GM12878 (cell line): Measurements from ENCODE around the gene SMIM44. TPM values are rescaled to one million over a fixed set of nuclear protein-coding genes. Genes with fewer than 3 reads are reported as not detected.

Source experiments
- ATAC-seq: fragments of 200-7000 bp; cut with Tn5 transposase; 3 replicates; pipeline ENCODE4 v1.9.1; 2020; ENCODE audit warnings: mild to moderate bottlenecking, moderate library complexity
- BruUV-seq: library from RNA; stranded (reverse); fragments of 400-500 nt; replicated peaks from 2 replicates; lab custom pipeline; 2021; lab: Mats Ljungman, UMichigan
- CTCF ChIA-PET: fragments of 300-600 bp; sonication (Branson Sonifier 250); formaldehyde crosslinking; extraction: SDS; loops from one replicate; lab custom pipeline; 2021; ENCODE audit warnings: inconsistent platforms; lab: Yijun Ruan, JAX
- POLR2A ChIA-PET: fragments of 350-600 bp; formaldehyde crosslinking; extraction: SDS; loops from one replicate; lab custom pipeline; 2021; ENCODE audit warnings: inconsistent platforms; lab: Charles Lee
- RAD21 ChIA-PET: fragments of 300-600 bp; sonication (Branson Sonifier 250); formaldehyde crosslinking; loops from one replicate; lab custom pipeline; 2023; ENCODE audit warnings: antibody characterized with exemption; ENCODE audit not compliant: unreplicated experiment; lab: Charles Lee
- SMC1A ChIA-PET: fragments of 300-600 bp; sonication (Branson Sonifier 250); formaldehyde crosslinking; loops from one replicate; lab custom pipeline; 2023; ENCODE audit not compliant: unreplicated experiment, uncharacterized antibody; lab: Charles Lee
- DNase-seq: peaks from one replicate; pipeline ENCODE4 v3.0.0-alpha.2; 2011; ENCODE audit warnings: low read depth, low spot score
- FAIRE-seq: peaks from 3 replicates; lab custom pipeline; 2011; peaks lifted over from hg19 to GRCh38; lab: Jason Lieb, UNC
- H2AFZ ChIP-seq: 2 replicates; pipeline ENCODE4 v1.6.0; 2011; ENCODE audit warnings: low read depth, low read length, control low read depth; ENCODE audit not compliant: control insufficient read depth
- H3K27ac ChIP-seq: 2 replicates; pipeline ENCODE4 v1.5.1; 2011; ENCODE audit warnings: control low read depth; ENCODE audit not compliant: control insufficient read depth, insufficient read depth
- H3K27me3 ChIP-seq, 2 experiments: replicated peaks in 1 of 2; 2 replicates each; pipeline versions ENCODE4 v1.6.0 to v1.6.1; 2011; ENCODE audit warnings: low read length in 1 of 2; ENCODE audit not compliant: control insufficient read depth in 2 of 2, insufficient read depth in 2 of 2
- H3K36me3 ChIP-seq, 2 experiments: 2 replicates each; pipeline ENCODE4 v1.5.1; 2011; ENCODE audit warnings: low read length in 1 of 2; ENCODE audit not compliant: control insufficient read depth in 2 of 2, insufficient read depth in 2 of 2
- H3K4me1 ChIP-seq: 2 replicates; pipeline ENCODE4 v1.6.1; 2011; ENCODE audit warnings: mild to moderate bottlenecking, low read length, moderate library complexity, mixed read lengths; ENCODE audit not compliant: control insufficient read depth, insufficient read depth
- H3K4me2 ChIP-seq: 2 replicates; pipeline ENCODE4 v1.6.0; 2011; ENCODE audit warnings: control low read depth; ENCODE audit not compliant: control insufficient read depth, insufficient read depth
- H3K4me3 ChIP-seq: fragments of 200-600 bp; sonication (generic); 2 replicates; pipeline ENCODE4 v1.5.1; 2016
- H3K79me2 ChIP-seq: 2 replicates; pipeline ENCODE4 v1.6.0; 2011; ENCODE audit warnings: low read length; ENCODE audit not compliant: control insufficient read depth, insufficient read depth
- H3K9ac ChIP-seq: 2 replicates; pipeline ENCODE4 v1.8.0; 2011; ENCODE audit warnings: low read length, control low read depth, mixed read lengths; ENCODE audit not compliant: control insufficient read depth, insufficient read depth
- H3K9me3 ChIP-seq: replicated peaks from 3 replicates; pipeline ENCODE4 v1.5.1; 2011; ENCODE audit warnings: mild to moderate bottlenecking, low read length; ENCODE audit not compliant: control insufficient read depth, insufficient read depth
- H4K20me1 ChIP-seq: 2 replicates; pipeline ENCODE4 v1.6.0; 2011; ENCODE audit not compliant: control insufficient read depth, insufficient read depth
- ASH2L ChIP-seq: fragments of 300-600, 200-600 bp; sonication (generic); IDR thresholded peaks from 2 replicates; pipeline ENCODE4 v1.6.1; 2017; ENCODE audit warnings: low read depth, mild to moderate bottlenecking, borderline replicate concordance
- BCLAF1 ChIP-seq: fragments of 450-650 bp; IDR thresholded peaks from 2 replicates; pipeline ENCODE4 v1.6.1; 2017; ENCODE audit warnings: antibody characterized with exemption, mild to moderate bottlenecking, moderate library complexity
- BHLHE40 ChIP-seq, 2 experiments: fragments of 450-650 bp in 1 of 2; IDR thresholded peaks; 2 replicates each; pipeline ENCODE4 v1.6.1; 2011 to 2017; ENCODE audit warnings: low read depth in 2 of 2, borderline replicate concordance in 1 of 2, improper control_type of control experiment in 1 of 2, low read length in 1 of 2, mild to moderate bottlenecking in 1 of 2
- CHD2 ChIP-seq: IDR thresholded peaks from 2 replicates; pipeline ENCODE4 v1.6.1; 2011; ENCODE audit warnings: low read depth, low read length, improper control_type of control experiment, borderline replicate concordance
- CTCF ChIP-seq, 3 experiments: IDR thresholded peaks in 2 of 3; conservative IDR thresholded peaks in 1 of 3; 2 replicates each; pipeline ENCODE4 v1.5.1; 2011; ENCODE audit warnings: low read depth in 3 of 3, low read length in 3 of 3, mild to moderate bottlenecking in 3 of 3, control low read depth in 2 of 3, moderate library complexity in 2 of 3, inconsistent platforms in 1 of 3, mixed read lengths in 1 of 3; ENCODE audit not compliant: control insufficient read depth in 2 of 3, insufficient read depth in 1 of 3; ENCODE audit errors: extremely low read depth in 1 of 3
- E2F8 ChIP-seq: fragments of 450-650 bp; IDR thresholded peaks from 2 replicates; pipeline ENCODE4 v1.6.1; 2018; ENCODE audit warnings: mild to moderate bottlenecking, low read depth, moderate library complexity; ENCODE audit not compliant: partially characterized antibody
- EP300 ChIP-seq, 2 experiments: fragments of 150-350 bp in 1 of 2; IDR thresholded peaks; 2 replicates each; pipeline ENCODE4 v1.6.1; 2011 to 2012; ENCODE audit warnings: low read depth in 2 of 2, low read length in 2 of 2, borderline replicate concordance in 1 of 2, improper control_type of control experiment in 1 of 2, inconsistent platforms in 1 of 2; ENCODE audit not compliant: control insufficient read depth in 1 of 2
- HDGF ChIP-seq: fragments of 450-650 bp; IDR thresholded peaks from 2 replicates; pipeline ENCODE4 v1.6.1; 2016; ENCODE audit warnings: antibody characterized with exemption
- MTA2 ChIP-seq: fragments of 450-650 bp; IDR thresholded peaks from 2 replicates; pipeline ENCODE4 v1.6.1; 2016; ENCODE audit warnings: low read depth, mild to moderate bottlenecking, moderate library complexity
- MXI1 ChIP-seq: fragments of 150-350 bp; IDR thresholded peaks from 2 replicates; pipeline ENCODE4 v1.6.1; 2011; ENCODE audit warnings: low read depth, mild to moderate bottlenecking, inconsistent platforms, low read length, improper control_type of control experiment
- MYB ChIP-seq: fragments of 150-350 bp; IDR thresholded peaks from 2 replicates; pipeline ENCODE4 v1.6.1; 2014; ENCODE audit warnings: mild to moderate bottlenecking, low read depth, low read length, borderline replicate concordance
- NFYB ChIP-seq: IDR thresholded peaks from 2 replicates; pipeline ENCODE4 v1.6.1; 2011; ENCODE audit warnings: low read depth, mild to moderate bottlenecking, low read length, improper control_type of control experiment, moderate library complexity; ENCODE audit not compliant: insufficient read depth
- ZBTB33 ChIP-seq: fragments of 450-650 bp; IDR thresholded peaks from 2 replicates; pipeline ENCODE4 v1.6.1; 2017; ENCODE audit warnings: mild to moderate bottlenecking
- WGBS: methylation state at CpG from one replicate; pipeline ENCODE4 v1.1.6; 2016; ENCODE audit warnings: low lambda C conversion rate; ENCODE audit not compliant: insufficient replicate concordance, insufficient coverage; ENCODE audit errors: missing lambda C conversion rate; 5-methylcytosine and 5-hydroxymethylcytosine counted together
- in situ Hi-C: fragments of 300-500 bp; cut with MboI; formaldehyde crosslinking; loops from 9 replicates; pipeline ENCODE4 v1.14.3; 2018; ENCODE audit warnings: mixed read lengths
- intact Hi-C: fragments of 100-400 bp; cut with micrococcal nuclease; formaldehyde crosslinking; loops from one replicate; pipeline ENCODE4 v1.14.2; 2022; ENCODE audit not compliant: unreplicated experiment
- polyA plus RNA-seq, 11 experiments: library from polyadenylated mRNA; depleted of rRNA in 4 of 11; unstranded in 6 of 11; stranded (reverse) in 5 of 11; fragments of >200 nt; fragmentation: Nextera tagmentation in 4 of 11; fragmentation: Illumina TruSeq in 1 of 11; extraction: Ambion mirVana in 4 of 11; extraction: Trizol in 1 of 11; gene quantifications; 1 replicate in 1 of 11; 2 replicates in 10 of 11; pipeline versions ENCODE4 v1.2.1 to v1.2.3, GENCODE V29; 2011 to 2016; ENCODE audit warnings: inconsistent platforms in 2 of 11, missing spikeins in 2 of 11, low read depth in 1 of 11
- total RNA-seq, 4 experiments: library from RNA; depleted of rRNA in 3 of 4; stranded (reverse); fragments of >200 nt in 3 of 4; fragmentation: Illumina TruSeq in 1 of 4; extraction: Trizol in 1 of 4; gene quantifications; 2 replicates each; pipeline versions ENCODE4 v1.2.1 to v1.2.3, GENCODE V29; 2013 to 2021

The SMIM44 gene
- total and polyA plus RNA-seq, 10 of the 15 experiments (the other 5 are each of a cell fraction or from before 2014, with no cell fraction given), result not detected

DNA sequence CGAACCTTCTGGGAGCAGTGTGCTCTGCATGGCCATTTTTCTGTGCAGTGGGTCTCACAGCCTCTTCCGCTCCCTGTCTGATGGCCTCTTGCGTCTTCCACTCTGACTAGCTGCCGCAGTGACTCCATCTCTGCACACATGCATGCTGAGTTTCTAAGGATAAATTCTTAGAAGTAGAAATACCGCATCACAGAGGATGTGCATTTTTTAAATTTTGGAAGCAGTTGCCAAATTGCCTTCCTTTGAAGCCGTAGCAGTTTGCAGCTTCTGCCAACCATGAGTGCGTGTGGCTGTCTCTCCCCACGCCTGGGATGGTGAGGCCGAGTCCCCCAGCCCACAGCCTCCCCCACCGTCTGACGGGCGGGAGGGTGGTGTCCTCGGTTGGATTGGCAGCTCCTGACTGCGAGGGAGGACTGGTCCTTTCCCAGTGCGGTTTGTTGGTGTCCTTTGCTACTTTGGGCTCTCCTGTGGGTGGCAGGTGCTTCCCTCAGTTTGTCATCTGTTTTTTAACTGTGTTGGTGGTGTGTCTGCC, 32.7 kb upstream of the SMIM44 start:
- Histone ChIP-seq H4K20me1 (no peaks in the 10 kb centered on the region), H3K9me3 (no peaks in the 10 kb centered on the region), H2AFZ (no peak overlapping the region), H3K27ac (no peak overlapping the region), H3K4me2 (no peak overlapping the region), H3K4me1 (peaks cover 4% of the 10 kb centered on the region; the same call in 1 of the 2 replicates), H3K9ac (no peak overlapping the region), H3K79me2 (peaks cover 14% of the 10 kb centered on the region), H3K4me3 (no peak overlapping the region), H3K36me3 (peaks cover 3 to 11% of the 10 kb centered on the region in 2 experiments; a peak in 2 of 4 replicates), H3K27me3 (no peaks in the 10 kb centered on the region)
- ChIA-PET SMC1A (no interaction called here), CTCF (no interaction called here), RAD21 (no interaction called here), POLR2A (interaction anchor here (0.5 to 0.7 kb wide), 2 partner anchors 12 to 79 kb away, joined by 3 read pairs; no protein-coding TSS in a partner anchor)
- in situ Hi-C loops (no loop called here), intact Hi-C loops (no loop called here)
- BruUV-seq, result no TSS peak
- no peak for FAIRE-seq
- no peak for DNase-seq
- ATAC-seq, result no peak
- 46% methylated on average over 15 of the region's 15 CpGs for WGBS
- TF ChIP-seq MTA2 (no peak), EP300 (IDR thresholded peaks at IDR 0.05; ENCODE audit: borderline replicate concordance in 1 of 2, control insufficient read depth in 1 of 2, low read depth in 2 of 2, low read length in 2 of 2) (no peak), NFYB (no peak), MYB (no peak), ZBTB33 (no peak), BHLHE40 (IDR thresholded peaks at IDR 0.05; ENCODE audit: borderline replicate concordance in 1 of 2, low read depth in 2 of 2, low read length in 1 of 2) (no peak), HDGF (no peak), BCLAF1 (no peak), MXI1 (no peak), CTCF (IDR thresholded peaks at IDR 0.05 in 2 of 3, conservative IDR thresholded peaks at IDR 0.05 in 1 of 3; ENCODE audit: control insufficient read depth in 2 of 3, extremely low read depth in 1 of 3, insufficient read depth in 1 of 3, low read depth in 3 of 3, low read length in 3 of 3) (no peak), ASH2L (no peak), CHD2 (no peak), E2F8 (no peak)
